RWPE2 (cell line): Measurements from ENCODE around the gene PRR36.
A peak's percentile ranks its signal among the peaks of the same experiment; 100 is the strongest.

Experiments
- ATAC-seq: fragments of 200-7000 bp; cut with Tn5 transposase; 3 replicates; pipeline ENCODE4 v1.9.1; 2021; ENCODE audit warnings: low read depth
- DNase-seq: peaks from one replicate; pipeline ENCODE4 v3.0.0-alpha.2; 2020; ENCODE audit warnings: low spot score
- H3K27ac ChIP-seq: fragments of 450-650 bp; 2 replicates; pipeline ENCODE4 v1.5.1; 2017; ENCODE audit warnings: mild to moderate bottlenecking; ENCODE audit not compliant: poor library complexity, severe bottlenecking
- H3K27me3 ChIP-seq: fragments of 250-450 bp; sonication (Bioruptor Pico); 2 replicates; pipeline ENCODE4 v1.5.1; 2021; ENCODE audit warnings: mild to moderate bottlenecking, moderate library complexity; ENCODE audit not compliant: insufficient read depth, poor library complexity, severe bottlenecking
- H3K36me3 ChIP-seq: fragments of 250-450 bp; sonication (Bioruptor Pico); 2 replicates; pipeline ENCODE4 v1.5.1; 2020; ENCODE audit warnings: low read depth, mild to moderate bottlenecking, moderate library complexity
- H3K4me1 ChIP-seq: fragments of 250-450 bp; sonication (Bioruptor Pico); 2 replicates; pipeline ENCODE4 v1.5.1; 2021; ENCODE audit warnings: mild to moderate bottlenecking, moderate library complexity; ENCODE audit not compliant: insufficient read depth, poor library complexity, severe bottlenecking
- H3K4me3 ChIP-seq: fragments of 250-450 bp; sonication (Bioruptor Pico); 2 replicates; pipeline ENCODE4 v1.5.1; 2021; ENCODE audit warnings: mild to moderate bottlenecking, moderate library complexity; ENCODE audit not compliant: severe bottlenecking
- H3K9me3 ChIP-seq: fragments of 250-450 bp; sonication (Bioruptor Pico); 2 replicates; pipeline ENCODE4 v1.5.1; 2021; ENCODE audit warnings: mild to moderate bottlenecking, moderate library complexity; ENCODE audit not compliant: severe bottlenecking
- CTCF ChIP-seq: fragments of 450-650 bp; IDR thresholded peaks from one replicate; pipeline ENCODE4 v1.5.1; 2017; ENCODE audit warnings: mild to moderate bottlenecking, moderate library complexity; ENCODE audit not compliant: poor library complexity, severe bottlenecking

PRR36 gene

GRCh38 chr19:7868671-7869452 lies 5.3 kb downstream of the PRR36 start:
- peak; percentile 83 for DNase-seq
- H3K27ac ChIP-seq, result no peak overlapping the region
- peak; percentile 48 for ATAC-seq

GRCh38 chr19:7868326-7868670 lies 5.9 kb downstream of the PRR36 start:
- Histone ChIP-seq H3K27me3 (no peaks in the 10 kb centered on the region), H3K9me3 (no peaks in the 10 kb centered on the region), H3K36me3 (no peaks in the 10 kb centered on the region), H3K4me3 (peak overlapping the region; percentile 36), H3K27ac (no peak overlapping the region), H3K4me1 (peaks cover 3% of the 10 kb centered on the region)
- ATAC-seq (no peak), DNase-seq (peak; percentile 50)
- no peak for TF ChIP-seq CTCF

More at GRCh38 chr19:7868671-7869452, 5.3 kb downstream of the PRR36 start:
- TF ChIP-seq CTCF, result peak; percentile 89
- peak overlapping the region; percentile 36 for H3K4me3 ChIP-seq
- no peaks in the 10 kb centered on the region for H3K9me3 ChIP-seq
- H3K36me3 ChIP-seq, result no peaks in the 10 kb centered on the region
- H3K4me1 ChIP-seq, result peaks cover 3% of the 10 kb centered on the region
- no peaks in the 10 kb centered on the region for H3K27me3 ChIP-seq

GRCh38 chr19:7867092-7867844 lies 6.9 kb downstream of the PRR36 start:
- no peak overlapping the region for H3K27ac ChIP-seq
- ATAC-seq, result no peak
- H3K4me3 ChIP-seq, result no peak overlapping the region
- no peaks in the 10 kb centered on the region for H3K36me3 ChIP-seq
- TF ChIP-seq CTCF, result no peak
- no peak for DNase-seq
- H3K4me1 ChIP-seq, result peaks cover 3% of the 10 kb centered on the region
- H3K27me3 ChIP-seq, result no peaks in the 10 kb centered on the region
- H3K9me3 ChIP-seq, result no peaks in the 10 kb centered on the region

GRCh38 chr19:7866399-7867091 lies 7.6 kb downstream of the PRR36 start:
- H3K27ac ChIP-seq, result no peak overlapping the region
- H3K36me3 ChIP-seq, result no peaks in the 10 kb centered on the region
- peaks cover 3% of the 10 kb centered on the region for H3K4me1 ChIP-seq
- TF ChIP-seq CTCF, result no peak
- DNase-seq (peak; percentile 51), ATAC-seq (no peak)
- H3K27me3 ChIP-seq, result no peaks in the 10 kb centered on the region
- H3K9me3 ChIP-seq, result no peaks in the 10 kb centered on the region
- no peak overlapping the region for H3K4me3 ChIP-seq
